ENCODE measurements around the gene EXOC6. TPM values are rescaled to one million over a fixed set of nuclear protein-coding genes. Genes with fewer than 3 reads are reported as not detected.

EXOC6 gene
- total and polyA plus RNA-seq, 10 of the 15 experiments (the other 5 are each of a cell fraction or from before 2014, with no cell fraction given) = 7.6 to 53.8 (median 13.3) TPM

DNA sequence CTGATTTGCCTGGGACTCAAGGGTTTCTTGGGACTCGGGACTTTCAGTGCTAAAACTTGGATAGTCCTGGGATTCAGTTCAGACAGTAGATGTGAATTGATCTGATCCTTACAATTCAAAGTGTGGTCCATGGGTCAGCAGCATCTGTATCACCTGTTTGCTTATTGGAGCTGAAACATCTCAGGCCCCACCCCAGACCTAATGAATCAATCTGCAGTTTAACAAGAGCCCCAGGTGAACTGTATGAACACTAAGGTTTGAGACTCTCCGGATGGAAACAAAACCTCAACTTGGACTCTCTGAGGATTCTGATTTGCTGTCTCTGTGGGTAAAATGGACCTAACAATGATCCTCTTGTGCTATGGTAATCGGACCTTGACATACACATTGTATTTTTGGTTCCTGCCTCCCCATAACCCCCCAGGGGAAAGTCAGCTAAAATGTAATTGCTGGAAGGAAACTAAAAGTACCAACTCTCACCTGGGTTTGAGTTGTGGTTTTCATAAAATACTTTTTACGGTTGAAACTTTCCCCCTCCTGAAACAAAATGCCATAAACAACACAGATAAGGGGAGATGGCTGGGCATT is 237.0 kb downstream of the EXOC6 start (continued):
- no peak for TF ChIP-seq TCF7 (IDR thresholded peaks at IDR 0.05; ENCODE audit: borderline replicate concordance)
- TF ChIP-seq ZNF622 (IDR thresholded peaks at IDR 0.05) = no peak
- TF ChIP-seq NFYB (IDR thresholded peaks at IDR 0.05; ENCODE audit: insufficient read depth, low read depth, low read length) = 0 out of 2 replicates have a peak, but pooled peaks have one; percentile 16
- TF ChIP-seq MTA2 (IDR thresholded peaks at IDR 0.05; ENCODE audit: low read depth) = peak; percentile 50; the same call in 1 of the 2 replicates
- TF ChIP-seq MTA3 (IDR thresholded peaks at IDR 0.05; ENCODE audit: borderline replicate concordance, low read length) = no peak
- TF ChIP-seq ASH2L (IDR thresholded peaks at IDR 0.05; ENCODE audit: borderline replicate concordance, low read depth) = no peak
- peak; percentile 79 for TF ChIP-seq MEF2B (IDR thresholded peaks at IDR 0.05; ENCODE audit: partially characterized antibody, poor library complexity, severe bottlenecking)
- TF ChIP-seq TCF3 (IDR thresholded peaks at IDR 0.05; ENCODE audit: borderline replicate concordance, insufficient read depth, low read depth, low read length) = no peak
- no peak for TF ChIP-seq SKIL (IDR thresholded peaks at IDR 0.05; ENCODE audit: low read depth, poor library complexity, severe bottlenecking)
- peak; percentile 22; the same call in 1 of the 2 replicates for TF ChIP-seq PAX5 (IDR thresholded peaks at IDR 0.05; ENCODE audit: borderline replicate concordance, low read depth, low read length)
- TF ChIP-seq MEF2A (IDR thresholded peaks at IDR 0.05; ENCODE audit: insufficient read depth, low read depth, low read length) = no peak
- 0 out of 2 replicates have a peak, but pooled peaks have one; percentile 13 for TF ChIP-seq BCL11A (IDR thresholded peaks at IDR 0.05; ENCODE audit: low read depth, low read length)
- no peak for TF ChIP-seq SREBF1 (IDR thresholded peaks at IDR 0.05; ENCODE audit: low read length)
- peak; percentile 11; the same call in 1 of the 2 replicates for TF ChIP-seq RUNX3 (IDR thresholded peaks at IDR 0.05; ENCODE audit: low read length)
- TF ChIP-seq SUZ12 (IDR thresholded peaks at IDR 0.05; ENCODE audit: unreplicated experiment) = no peak
- peak; percentile 69; the same call in 1 of the 2 replicates for TF ChIP-seq MLLT1 (IDR thresholded peaks at IDR 0.05)
- no peak for TF ChIP-seq RCOR1 (conservative IDR thresholded peaks at IDR 0.05; ENCODE audit: low read depth, low read length)
- TF ChIP-seq, protein P1, sequence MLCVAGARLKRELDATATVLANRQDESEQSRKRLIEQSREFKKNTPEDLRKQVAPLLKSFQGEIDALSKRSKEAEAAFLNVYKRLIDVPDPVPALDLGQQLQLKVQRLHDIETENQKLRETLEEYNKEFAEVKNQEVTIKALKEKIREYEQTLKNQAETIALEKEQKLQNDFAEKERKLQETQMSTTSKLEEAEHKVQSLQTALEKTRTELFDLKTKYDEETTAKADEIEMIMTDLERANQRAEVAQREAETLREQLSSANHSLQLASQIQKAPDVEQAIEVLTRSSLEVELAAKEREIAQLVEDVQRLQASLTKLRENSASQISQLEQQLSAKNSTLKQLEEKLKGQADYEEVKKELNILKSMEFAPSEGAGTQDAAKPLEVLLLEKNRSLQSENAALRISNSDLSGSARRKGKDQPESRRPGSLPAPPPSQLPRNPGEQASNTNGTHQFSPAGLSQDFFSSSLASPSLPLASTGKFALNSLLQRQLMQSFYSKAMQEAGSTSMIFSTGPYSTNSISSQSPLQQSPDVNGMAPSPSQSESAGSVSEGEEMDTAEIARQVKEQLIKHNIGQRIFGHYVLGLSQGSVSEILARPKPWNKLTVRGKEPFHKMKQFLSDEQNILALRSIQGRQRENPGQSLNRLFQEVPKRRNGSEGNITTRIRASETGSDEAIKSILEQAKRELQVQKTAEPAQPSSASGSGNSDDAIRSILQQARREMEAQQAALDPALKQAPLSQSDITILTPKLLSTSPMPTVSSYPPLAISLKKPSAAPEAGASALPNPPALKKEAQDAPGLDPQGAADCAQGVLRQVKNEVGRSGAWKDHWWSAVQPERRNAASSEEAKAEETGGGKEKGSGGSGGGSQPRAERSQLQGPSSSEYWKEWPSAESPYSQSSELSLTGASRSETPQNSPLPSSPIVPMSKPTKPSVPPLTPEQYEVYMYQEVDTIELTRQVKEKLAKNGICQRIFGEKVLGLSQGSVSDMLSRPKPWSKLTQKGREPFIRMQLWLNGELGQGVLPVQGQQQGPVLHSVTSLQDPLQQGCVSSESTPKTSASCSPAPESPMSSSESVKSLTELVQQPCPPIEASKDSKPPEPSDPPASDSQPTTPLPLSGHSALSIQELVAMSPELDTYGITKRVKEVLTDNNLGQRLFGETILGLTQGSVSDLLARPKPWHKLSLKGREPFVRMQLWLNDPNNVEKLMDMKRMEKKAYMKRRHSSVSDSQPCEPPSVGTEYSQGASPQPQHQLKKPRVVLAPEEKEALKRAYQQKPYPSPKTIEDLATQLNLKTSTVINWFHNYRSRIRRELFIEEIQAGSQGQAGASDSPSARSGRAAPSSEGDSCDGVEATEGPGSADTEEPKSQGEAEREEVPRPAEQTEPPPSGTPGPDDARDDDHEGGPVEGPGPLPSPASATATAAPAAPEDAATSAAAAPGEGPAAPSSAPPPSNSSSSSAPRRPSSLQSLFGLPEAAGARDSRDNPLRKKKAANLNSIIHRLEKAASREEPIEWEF (IDR thresholded peaks at IDR 0.05; ENCODE audit: insufficient replicate concordance, low read depth, low read length) = no peak
- no peak for TF ChIP-seq NR2C1 (IDR thresholded peaks at IDR 0.05)
- no peak for TF ChIP-seq RB1 (IDR thresholded peaks at IDR 0.05; ENCODE audit: borderline replicate concordance)
- no peak for TF ChIP-seq NBN (IDR thresholded peaks at IDR 0.05)
- no peak for TF ChIP-seq LARP7 (IDR thresholded peaks at IDR 0.05)
